Chondrocyte (in vitro differentiated cells): Measurements from ENCODE around the gene TUFT1. TPM values are rescaled to one million over a fixed set of nuclear protein-coding genes. Genes with fewer than 3 reads are reported as not detected.
"Not testable (repeated sequence)": the region's sequence is repeated elsewhere in the genome, so short reads cannot be mapped to it uniquely, and the experiment has no call there.

Experiments
- DNase-seq: peaks from one replicate; pipeline ENCODE4 v3.0.0; 2021; ENCODE audit warnings: mixed read lengths, low spot score
- H3K27ac Mint-ChIP-seq: one replicate; pipeline ENCODE4 v1.8.0; 2021; ENCODE audit warnings: mild to moderate bottlenecking, moderate library complexity, mixed read lengths; ENCODE audit not compliant: unreplicated experiment
- H3K27me3 Mint-ChIP-seq: 2 replicates; pipeline ENCODE4 v1.8.0; 2021; ENCODE audit warnings: low read depth, mixed read lengths
- H3K36me3 Mint-ChIP-seq: 2 replicates; pipeline ENCODE4 v1.8.0; 2021; ENCODE audit warnings: low read depth, mixed read lengths
- H3K4me1 Mint-ChIP-seq: 2 replicates; pipeline ENCODE4 v1.8.0; 2021; ENCODE audit warnings: low read depth, mild to moderate bottlenecking, mixed read lengths
- H3K4me3 Mint-ChIP-seq: one replicate; pipeline ENCODE4 v1.8.0; 2021; ENCODE audit warnings: mild to moderate bottlenecking, moderate library complexity, mixed read lengths; ENCODE audit not compliant: unreplicated experiment
- H3K9me3 Mint-ChIP-seq: 2 replicates; pipeline ENCODE4 v1.8.0; 2021; ENCODE audit warnings: low read depth, mixed read lengths
- total RNA-seq: library from RNA; stranded (reverse); gene quantifications from 3 replicates; pipeline ENCODE4 v1.2.1, GENCODE V29; 2021
- TF ChIP-seq, protein P1 (sequence below): fragments of 200-600 bp; sonication (generic); IDR thresholded peaks from 2 replicates; pipeline ENCODE4 v1.5.0; 2021; ENCODE audit warnings: antibody characterized with exemption, mild to moderate bottlenecking, moderate library complexity

TUFT1 gene
- total RNA-seq, 1 donor from 2014 or later = 33.0 TPM

DNA sequence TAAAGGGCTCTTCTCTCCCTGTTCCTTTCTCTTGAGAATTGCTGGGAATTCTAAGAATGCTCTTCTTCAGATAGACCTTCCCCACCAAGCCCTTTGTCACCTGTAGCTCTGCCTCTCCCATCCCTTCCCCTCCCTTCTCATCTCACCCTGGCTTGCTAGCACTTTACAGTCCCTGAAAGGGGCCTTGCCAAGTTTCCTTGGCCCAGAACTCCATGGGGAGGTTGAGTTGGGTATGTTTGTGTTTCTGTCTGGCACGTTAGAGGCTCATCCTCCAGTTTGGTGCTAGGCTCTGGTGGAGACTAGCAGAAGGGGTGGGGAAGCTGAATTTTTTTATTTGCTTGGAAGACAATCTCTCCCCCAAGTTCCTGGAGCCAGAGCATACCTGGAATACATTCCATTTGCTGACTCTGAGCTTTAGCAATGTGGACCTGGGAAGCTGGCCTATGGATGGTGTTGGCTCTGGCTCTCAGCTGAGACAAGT, 24.0 kb upstream of the TUFT1 start:
- no peak overlapping the region for H3K27ac Mint-ChIP-seq
- TF ChIP-seq, protein P1, sequence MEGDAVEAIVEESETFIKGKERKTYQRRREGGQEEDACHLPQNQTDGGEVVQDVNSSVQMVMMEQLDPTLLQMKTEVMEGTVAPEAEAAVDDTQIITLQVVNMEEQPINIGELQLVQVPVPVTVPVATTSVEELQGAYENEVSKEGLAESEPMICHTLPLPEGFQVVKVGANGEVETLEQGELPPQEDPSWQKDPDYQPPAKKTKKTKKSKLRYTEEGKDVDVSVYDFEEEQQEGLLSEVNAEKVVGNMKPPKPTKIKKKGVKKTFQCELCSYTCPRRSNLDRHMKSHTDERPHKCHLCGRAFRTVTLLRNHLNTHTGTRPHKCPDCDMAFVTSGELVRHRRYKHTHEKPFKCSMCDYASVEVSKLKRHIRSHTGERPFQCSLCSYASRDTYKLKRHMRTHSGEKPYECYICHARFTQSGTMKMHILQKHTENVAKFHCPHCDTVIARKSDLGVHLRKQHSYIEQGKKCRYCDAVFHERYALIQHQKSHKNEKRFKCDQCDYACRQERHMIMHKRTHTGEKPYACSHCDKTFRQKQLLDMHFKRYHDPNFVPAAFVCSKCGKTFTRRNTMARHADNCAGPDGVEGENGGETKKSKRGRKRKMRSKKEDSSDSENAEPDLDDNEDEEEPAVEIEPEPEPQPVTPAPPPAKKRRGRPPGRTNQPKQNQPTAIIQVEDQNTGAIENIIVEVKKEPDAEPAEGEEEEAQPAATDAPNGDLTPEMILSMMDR = no peak
- DNase-seq = peak; percentile 13
- peaks cover 18% of the 10 kb centered on the region for H3K4me1 Mint-ChIP-seq
- no peak overlapping the region for H3K4me3 Mint-ChIP-seq
- no peaks in the 10 kb centered on the region for H3K36me3 Mint-ChIP-seq
- no peaks in the 10 kb centered on the region for H3K27me3 Mint-ChIP-seq
- H3K9me3 Mint-ChIP-seq = no peaks in the 10 kb centered on the region

DNA sequence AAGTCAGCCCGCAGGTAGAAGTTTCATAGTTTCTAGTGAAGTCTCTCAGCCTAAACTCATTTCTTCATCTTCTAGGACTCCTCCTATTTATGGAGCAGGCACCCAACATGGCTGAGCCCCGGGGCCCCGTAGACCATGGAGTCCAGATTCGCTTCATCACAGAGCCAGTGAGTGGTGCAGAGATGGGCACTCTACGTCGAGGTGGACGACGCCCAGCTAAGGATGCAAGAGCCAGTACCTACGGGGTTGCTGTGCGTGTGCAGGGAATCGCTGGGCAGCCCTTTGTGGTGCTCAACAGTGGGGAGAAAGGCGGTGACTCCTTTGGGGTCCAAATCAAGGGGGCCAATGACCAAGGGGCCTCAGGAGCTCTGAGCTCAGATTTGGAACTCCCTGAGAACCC, 21.7 kb upstream of the TUFT1 start:
- H3K9me3 Mint-ChIP-seq = no peaks in the 10 kb centered on the region
- no peak overlapping the region for H3K27ac Mint-ChIP-seq
- H3K27me3 Mint-ChIP-seq = no peaks in the 10 kb centered on the region
- H3K4me1 Mint-ChIP-seq = peaks cover 7% of the 10 kb centered on the region
- peak; percentile 62 for DNase-seq
- no peak overlapping the region for H3K4me3 Mint-ChIP-seq
- TF ChIP-seq, protein P1 = no peak
- no peaks in the 10 kb centered on the region for H3K36me3 Mint-ChIP-seq

DNA sequence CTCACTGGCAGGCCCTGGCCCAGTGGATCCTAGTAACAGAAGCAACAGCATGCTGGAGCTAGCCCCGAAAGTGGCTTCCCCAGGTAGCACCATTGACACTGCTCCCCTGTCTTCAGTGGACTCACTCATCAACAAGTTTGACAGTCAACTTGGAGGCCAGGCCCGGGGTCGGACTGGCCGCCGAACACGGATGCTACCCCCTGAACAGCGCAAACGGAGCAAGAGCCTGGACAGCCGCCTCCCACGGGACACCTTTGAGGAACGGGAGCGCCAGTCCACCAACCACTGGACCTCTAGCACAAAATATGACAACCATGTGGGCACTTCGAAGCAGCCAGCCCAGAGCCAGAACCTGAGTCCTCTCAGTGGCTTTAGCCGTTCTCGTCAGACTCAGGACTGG, 21.2 kb upstream of the TUFT1 start:
- no peaks in the 10 kb centered on the region for H3K9me3 Mint-ChIP-seq
- peak; percentile 79 for DNase-seq
- peaks cover 5% of the 10 kb centered on the region for H3K4me1 Mint-ChIP-seq
- no peaks in the 10 kb centered on the region for H3K27me3 Mint-ChIP-seq
- TF ChIP-seq, protein P1 = no peak
- H3K36me3 Mint-ChIP-seq = no peaks in the 10 kb centered on the region
- H3K4me3 Mint-ChIP-seq = no peak overlapping the region
- no peak overlapping the region for H3K27ac Mint-ChIP-seq

DNA sequence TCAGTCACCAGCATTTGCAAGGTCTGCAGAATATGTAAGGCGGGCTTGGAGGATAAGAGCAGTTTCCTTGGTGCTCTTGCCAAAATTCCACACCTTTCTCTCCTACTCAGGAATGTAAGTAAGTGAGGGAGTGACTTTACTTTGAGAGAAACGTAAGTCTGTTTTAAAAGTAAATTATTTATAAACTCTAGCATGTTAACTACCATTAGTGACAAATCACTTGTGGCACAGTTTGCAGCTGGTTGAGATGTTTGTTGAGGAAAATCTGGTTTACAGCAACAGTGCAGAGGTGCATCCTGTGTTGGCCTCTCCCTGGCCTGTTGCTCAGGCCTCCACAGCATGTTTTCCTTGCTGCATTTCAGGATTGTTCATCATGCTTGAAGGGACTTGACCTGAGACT, 20.4 kb upstream of the TUFT1 start:
- no peak overlapping the region for H3K4me3 Mint-ChIP-seq
- H3K27me3 Mint-ChIP-seq = no peaks in the 10 kb centered on the region
- no peaks in the 10 kb centered on the region for H3K9me3 Mint-ChIP-seq
- DNase-seq = no peak
- peaks cover 5% of the 10 kb centered on the region for H3K4me1 Mint-ChIP-seq
- H3K36me3 Mint-ChIP-seq = no peaks in the 10 kb centered on the region
- TF ChIP-seq, protein P1 = no peak
- no peak overlapping the region for H3K27ac Mint-ChIP-seq

DNA sequence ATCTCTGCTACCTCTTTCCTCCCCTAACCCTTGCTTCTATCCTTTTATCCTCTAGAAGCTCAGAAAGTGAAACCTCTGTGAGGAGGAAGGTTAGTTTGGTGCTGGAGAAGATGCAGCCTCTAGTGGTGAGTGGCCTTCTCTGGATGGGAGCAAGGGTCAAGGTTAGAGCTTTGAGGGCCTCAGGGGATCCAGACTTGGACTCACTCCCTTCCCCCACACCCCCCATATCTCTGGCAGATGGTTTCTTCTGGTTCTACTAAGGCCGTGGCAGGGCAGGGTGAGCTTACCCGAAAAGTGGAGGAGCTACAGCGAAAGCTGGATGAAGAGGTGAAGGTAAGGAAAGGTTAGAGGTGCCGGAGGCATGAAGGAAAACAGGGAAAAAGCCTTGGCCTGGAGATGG, 19.8 kb upstream of the TUFT1 start:
- no peaks in the 10 kb centered on the region for H3K27me3 Mint-ChIP-seq
- no peak overlapping the region for H3K27ac Mint-ChIP-seq
- H3K36me3 Mint-ChIP-seq = no peaks in the 10 kb centered on the region
- H3K4me3 Mint-ChIP-seq = no peak overlapping the region
- TF ChIP-seq, protein P1 = no peak
- no peak for DNase-seq
- H3K4me1 Mint-ChIP-seq = peaks cover 5% of the 10 kb centered on the region
- no peaks in the 10 kb centered on the region for H3K9me3 Mint-ChIP-seq

DNA sequence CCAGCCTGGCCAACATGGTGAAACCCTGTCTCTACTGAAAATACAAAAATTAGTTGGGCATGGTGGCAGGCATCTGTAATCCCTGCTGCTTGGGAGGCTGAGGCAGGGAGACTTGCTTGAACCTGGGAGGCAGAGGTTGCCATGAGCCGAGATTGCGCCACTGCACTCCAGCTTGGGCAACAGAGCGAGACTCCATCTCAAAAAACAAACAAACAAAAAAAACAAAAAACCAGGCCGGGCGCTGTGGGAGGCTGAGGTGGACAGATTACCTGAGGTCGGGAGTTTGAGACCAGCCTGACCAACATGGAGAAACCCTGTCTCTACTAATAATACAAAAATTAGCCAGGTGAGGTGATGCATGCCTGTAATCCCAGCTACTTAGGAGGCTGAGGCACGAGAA, 17.7 kb upstream of the TUFT1 start:
- not testable (repeated sequence) for H3K27me3 Mint-ChIP-seq, H3K36me3 Mint-ChIP-seq, H3K27ac Mint-ChIP-seq, DNase-seq, H3K4me1 Mint-ChIP-seq, H3K9me3 Mint-ChIP-seq, H3K4me3 Mint-ChIP-seq
